PC-3 (cell line): Measurements from ENCODE around the gene ARHGEF4. TPM values are rescaled to one million over a fixed set of nuclear protein-coding genes. Genes with fewer than 3 reads are reported as not detected.

Source experiments
- ATAC-seq: fragments of 200-7000 bp; cut with Tn5 transposase; 2 replicates; pipeline ENCODE4 v1.9.1; 2020; ENCODE audit warnings: mild to moderate bottlenecking, moderate library complexity
- BruUV-seq: library from RNA; stranded (reverse); fragments of 400-500 nt; replicated peaks from 2 replicates; lab custom pipeline; 2021; lab: Mats Ljungman, UMichigan
- CTCF ChIA-PET: fragments of 300-600 bp; sonication (Branson Sonifier 250); formaldehyde crosslinking; loops from one replicate; lab custom pipeline; 2022; ENCODE audit warnings: antibody characterized with exemption; lab: Charles Lee
- POLR2A ChIA-PET: fragments of 300-600 bp; sonication (Branson Sonifier 250); formaldehyde crosslinking; loops from one replicate; lab custom pipeline; 2022; ENCODE audit warnings: antibody characterized with exemption; ENCODE audit not compliant: unreplicated experiment; lab: Charles Lee
- DNase-seq: peaks from one replicate; pipeline ENCODE4 v3.0.0-alpha.2; 2015
- H2AFZ ChIP-seq: fragments of 300-600 bp; sonication (generic); 2 replicates; pipeline ENCODE4 v1.6.0; 2016; ENCODE audit warnings: antibody characterized with exemption, low read length
- H3F3A ChIP-seq: fragments of 300-600 bp; sonication (generic); one replicate; pipeline ENCODE4 v1.6.0; 2017; ENCODE audit warnings: antibody characterized with exemption, low read length, control low read depth, mild to moderate bottlenecking; ENCODE audit not compliant: unreplicated experiment
- H3K27ac ChIP-seq: fragments of 300-600 bp; sonication (generic); 2 replicates; pipeline ENCODE4 v1.5.1; 2016; ENCODE audit warnings: mild to moderate bottlenecking, low read length
- H3K27me3 ChIP-seq: fragments of 300-600 bp; sonication (generic); 2 replicates; pipeline ENCODE4 v1.6.1; 2016; ENCODE audit warnings: low read length, mixed read lengths
- H3K36me3 ChIP-seq: fragments of 300-600 bp; sonication (generic); 2 replicates; pipeline ENCODE4 v1.6.1; 2016; ENCODE audit warnings: low read depth, mixed run types, low read length, mixed read lengths
- H3K4me1 ChIP-seq: fragments of 300-600 bp; sonication (generic); 2 replicates; pipeline ENCODE4 v1.5.1; 2016; ENCODE audit warnings: low read length; ENCODE audit not compliant: insufficient read depth
- H3K4me2 ChIP-seq: fragments of 300-600 bp; sonication (generic); 2 replicates; pipeline ENCODE4 v1.6.0; 2016; ENCODE audit warnings: low read length
- H3K4me3 ChIP-seq: fragments of 300-600 bp; sonication (generic); 2 replicates; pipeline ENCODE4 v1.5.1; 2016; ENCODE audit warnings: mild to moderate bottlenecking, low read length, mixed read lengths
- H3K79me2 ChIP-seq: fragments of 300-600 bp; sonication (generic); 2 replicates; pipeline ENCODE4 v1.6.1; 2017; ENCODE audit warnings: low read length, mixed read lengths
- H3K9ac ChIP-seq: fragments of 300-600 bp; sonication (generic); 2 replicates; pipeline ENCODE4 v1.6.0; 2016; ENCODE audit warnings: mild to moderate bottlenecking, low read length
- H3K9me2 ChIP-seq: fragments of 300-600 bp; sonication (generic); replicated peaks from 2 replicates; pipeline ENCODE4 v1.6.1; 2016; ENCODE audit warnings: mixed run types, low read length, mixed read lengths
- H3K9me3 ChIP-seq: fragments of 300-600 bp; sonication (generic); 2 replicates; pipeline ENCODE4 v1.6.1; 2016; ENCODE audit warnings: low read length, mixed read lengths
- H4K20me1 ChIP-seq: fragments of 300-600 bp; sonication (generic); 2 replicates; pipeline ENCODE4 v1.6.1; 2016; ENCODE audit warnings: low read length, mixed read lengths
- CTCF ChIP-seq: fragments of 300-600 bp; sonication (generic); conservative IDR thresholded peaks from 2 replicates; pipeline ENCODE4 v1.5.1; 2017; ENCODE audit warnings: antibody characterized with exemption, low read depth, mild to moderate bottlenecking, low read length
- EZH2 ChIP-seq: fragments of 300-600 bp; sonication (generic); IDR thresholded peaks from one replicate; pipeline ENCODE4 v1.6.1; 2017; ENCODE audit warnings: antibody characterized with exemption, mild to moderate bottlenecking, low read length; ENCODE audit not compliant: unreplicated experiment
- EZH2phosphoT487 ChIP-seq: fragments of 300-600 bp; sonication (generic); IDR thresholded peaks from 2 replicates; pipeline ENCODE4 v1.6.1; 2018; ENCODE audit warnings: mild to moderate bottlenecking, antibody characterized with exemption, low read length, borderline replicate concordance
- intact Hi-C: fragments of 100-400 bp; cut with micrococcal nuclease; formaldehyde crosslinking; loops from 2 replicates; pipeline ENCODE4 v1.9.0; 2023
- total RNA-seq: library from RNA; depleted of rRNA; stranded (reverse); fragments of >200 nt; gene quantifications from 2 replicates; pipeline ENCODE4 v1.2.3, GENCODE V29; 2014

The ARHGEF4 gene
- total RNA-seq, 1 experiment from 2014 or later = 21.5 TPM

- Histone ChIP-seq H3K4me3 (no peak overlapping the region), H3K36me3 (no peaks in the 10 kb centered on the region), H3K79me2 (no peaks in the 10 kb centered on the region), H3K9me2 (no peaks in the 10 kb centered on the region), H3K4me2 (no peak overlapping the region), H3F3A (no peaks in the 10 kb centered on the region), H4K20me1 (no peaks in the 10 kb centered on the region), H3K27me3 (no peaks in the 10 kb centered on the region), H3K4me1 (peaks cover 21% of the 10 kb centered on the region), H3K9me3 (no peaks in the 10 kb centered on the region), H2AFZ (no peak overlapping the region), H3K9ac (no peak overlapping the region), H3K27ac (no peak overlapping the region)
- CTCF ChIA-PET = no interaction called here
- intact Hi-C loops = loop anchor here (2.0 kb wide), 1 partner anchor 37 kb away; no protein-coding TSS in a partner anchor
- no peak for TF ChIP-seq EZH2
- no peak for TF ChIP-seq EZH2phosphoT487
- TF ChIP-seq CTCF = no peak
- DNase-seq (no peak), ATAC-seq (no peak)
- POLR2A ChIA-PET = no interaction called here
- BruUV-seq = no TSS peak
Observed at GRCh38 chr2:130884013-130884412, 47.3 kb downstream of the ARHGEF4 start.

GRCh38 chr2:130884503-130884902, 47.8 kb downstream of the ARHGEF4 start:
- Histone ChIP-seq H3K79me2 (no peaks in the 10 kb centered on the region), H3K9me2 (no peaks in the 10 kb centered on the region), H3K27ac (no peak overlapping the region), H3K27me3 (no peaks in the 10 kb centered on the region), H3K36me3 (no peaks in the 10 kb centered on the region), H3K4me3 (no peak overlapping the region), H2AFZ (no peak overlapping the region), H3F3A (no peaks in the 10 kb centered on the region), H3K4me2 (no peak overlapping the region), H4K20me1 (no peaks in the 10 kb centered on the region), H3K9ac (no peak overlapping the region), H3K9me3 (no peaks in the 10 kb centered on the region), H3K4me1 (peaks cover 21% of the 10 kb centered on the region)
- ChIA-PET POLR2A (no interaction called here), CTCF (no interaction called here)
- ATAC-seq (no peak), DNase-seq (no peak)
- intact Hi-C loops = loop anchor here (2.0 kb wide), 1 partner anchor 36 kb away; no protein-coding TSS in a partner anchor
- TF ChIP-seq EZH2phosphoT487 (no peak), EZH2 (no peak), CTCF (no peak)
- no TSS peak for BruUV-seq

- Histone ChIP-seq H3F3A (no peaks in the 10 kb centered on the region), H3K4me1 (peaks cover 3% of the 10 kb centered on the region), H3K4me3 (no peak overlapping the region), H3K9me2 (no peaks in the 10 kb centered on the region), H3K36me3 (no peaks in the 10 kb centered on the region), H3K9ac (no peak overlapping the region), H4K20me1 (no peaks in the 10 kb centered on the region), H3K79me2 (no peaks in the 10 kb centered on the region), H3K27ac (no peak overlapping the region), H3K4me2 (no peak overlapping the region), H3K9me3 (no peaks in the 10 kb centered on the region), H2AFZ (no peak overlapping the region), H3K27me3 (no peaks in the 10 kb centered on the region)
- CTCF ChIA-PET = no interaction called here
- ATAC-seq (no peak), DNase-seq (no peak)
- TF ChIP-seq EZH2 = no peak
- TF ChIP-seq EZH2phosphoT487 = no peak
- no peak for TF ChIP-seq CTCF
- BruUV-seq = no TSS peak
- POLR2A ChIA-PET = no interaction called here
- intact Hi-C loops = no loop called here
Observed at GRCh38 chr2:130887643-130888042, 50.9 kb downstream of the ARHGEF4 start.
